GM19467 (cell line): ENCODE results near the gene GLI1.
"Not testable (repeated sequence)": the region's sequence is repeated elsewhere in the genome, so short reads cannot be mapped to it uniquely, and the experiment has no call there.

Experiments used
- ATAC-seq: cut with Tn5 transposase; IDR thresholded peaks from one replicate; pipeline ENCODE4 v1.9.1; 2021; ENCODE audit warnings: mild to moderate bottlenecking, moderate library complexity; ENCODE audit not compliant: unreplicated experiment

The GLI1 gene

GRCh38 chr12:57475271-57476161 lies 15.9 kb downstream of the GLI1 start:
- ATAC-seq = no peak

DNA sequence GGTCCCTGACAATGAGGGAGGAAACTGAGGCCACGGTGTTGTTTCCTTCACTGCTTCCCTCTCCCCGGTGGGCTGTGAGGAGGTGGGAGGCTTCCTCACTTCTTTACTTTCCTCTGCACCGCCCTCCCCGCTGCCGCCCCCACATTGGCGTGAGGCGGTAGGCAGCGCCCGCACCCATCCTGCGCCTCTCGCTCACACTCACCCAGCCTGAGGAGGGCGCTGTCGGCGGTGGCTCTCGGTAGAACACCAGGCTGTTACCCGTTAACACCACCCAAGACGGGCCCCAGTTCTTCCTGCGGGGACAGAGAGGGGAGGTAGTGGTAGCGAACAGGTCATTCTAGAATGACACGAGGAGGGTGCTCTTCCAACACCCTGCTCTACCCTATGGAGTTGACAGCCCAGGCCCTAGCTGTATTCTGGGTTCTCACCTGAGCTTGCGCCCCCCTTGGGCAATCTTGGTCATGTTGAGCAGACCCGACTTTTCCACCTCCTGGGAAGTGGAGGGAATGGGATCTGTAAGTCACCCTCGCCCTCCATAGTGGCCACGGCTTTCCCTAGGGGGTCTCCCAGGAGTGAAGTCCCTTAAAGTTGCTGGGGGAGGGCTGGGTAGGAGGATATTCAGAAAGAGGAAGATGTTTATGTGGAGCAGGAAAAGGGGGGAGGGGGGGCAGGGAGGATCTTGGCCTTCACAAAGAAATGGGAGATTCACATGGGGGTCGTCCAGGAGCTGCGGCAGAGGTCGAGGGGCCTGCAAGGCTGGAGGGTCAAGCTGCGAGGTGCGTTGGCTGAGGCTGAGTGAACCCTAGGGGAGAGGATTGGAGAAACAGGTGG lies 16.8 kb downstream of the GLI1 start:
- ATAC-seq = no peak

DNA sequence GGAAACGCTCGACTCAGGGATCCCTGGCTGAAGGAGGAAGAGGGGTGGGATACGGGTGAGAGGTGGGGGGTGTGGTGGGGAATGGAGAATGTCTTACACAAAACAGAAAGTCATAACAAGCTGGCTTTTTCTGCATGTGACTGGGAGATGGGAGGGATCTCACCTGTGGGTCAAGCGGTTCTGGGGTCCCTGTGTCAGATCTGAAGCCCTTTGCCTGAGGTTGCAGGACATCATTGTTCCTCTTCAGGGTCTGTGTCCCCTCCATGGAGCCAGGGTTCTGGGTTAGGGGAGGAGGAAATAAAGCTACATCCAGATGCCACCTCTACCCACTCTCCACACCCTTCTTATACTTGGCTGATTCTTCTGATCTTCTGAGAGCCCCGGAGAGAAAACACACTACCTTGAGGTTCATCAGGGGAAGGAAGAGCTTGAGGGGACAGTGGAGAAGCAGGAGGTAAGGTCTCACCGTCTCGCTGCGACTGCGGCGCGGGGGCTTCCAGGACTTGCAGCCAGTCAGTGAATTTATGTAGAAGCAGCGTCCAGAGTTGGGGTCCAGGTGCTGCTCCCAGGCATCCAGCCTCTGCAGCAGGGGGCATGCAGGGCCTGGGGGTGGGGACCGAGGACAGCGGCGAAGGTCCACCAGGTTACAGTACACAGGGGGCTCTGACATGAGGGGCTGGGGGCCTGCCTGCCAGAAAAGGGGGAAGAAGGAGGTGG lies 17.6 kb downstream of the GLI1 start:
- ATAC-seq = no peak

DNA sequence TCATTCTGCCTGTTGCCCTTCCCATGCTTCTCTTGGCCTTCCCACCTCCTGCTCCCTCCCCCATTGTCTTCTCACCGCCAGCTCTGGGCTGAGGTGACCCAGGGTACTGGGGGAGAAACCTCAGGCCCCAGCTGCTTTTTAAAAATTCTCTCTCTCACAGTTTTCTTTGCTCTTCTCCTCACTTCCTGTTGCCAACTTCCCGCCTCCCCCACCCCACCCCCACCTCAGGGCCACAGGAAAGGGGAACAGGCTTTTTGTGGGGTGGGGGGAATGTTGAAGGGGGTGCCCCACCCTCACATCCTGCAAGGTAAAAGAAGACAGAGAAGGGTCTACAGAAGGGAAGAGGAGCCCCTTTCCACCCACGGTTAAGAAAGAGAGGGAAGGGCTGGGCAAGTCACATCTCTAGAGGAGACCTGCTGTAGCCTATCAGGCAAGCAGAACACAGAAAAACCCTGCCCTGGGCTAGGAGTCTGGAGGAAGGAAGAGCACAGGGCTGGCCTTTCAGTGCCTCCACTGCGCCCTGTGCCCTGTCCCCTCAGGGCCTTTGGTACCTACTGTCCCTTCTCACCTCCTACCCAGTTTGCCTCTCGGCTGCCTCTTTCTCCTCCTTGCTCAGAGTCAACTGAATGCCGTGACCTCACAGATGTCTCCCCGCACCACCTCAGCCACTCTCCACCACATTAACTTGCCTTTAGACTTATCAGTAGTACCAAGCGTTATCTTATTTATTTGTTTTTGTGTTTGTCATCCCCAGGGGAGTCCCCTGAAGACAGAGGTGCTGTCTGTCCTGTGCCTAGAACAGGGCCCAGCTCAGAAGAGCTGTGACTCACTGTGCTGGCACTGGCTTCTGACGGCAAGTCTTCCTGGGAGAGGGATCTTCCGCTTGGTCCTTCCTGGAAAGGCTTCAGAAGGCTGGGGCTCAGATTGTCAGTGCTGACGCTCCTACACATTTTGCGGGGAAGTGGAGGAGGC lies 18.4 kb downstream of the GLI1 start:
- ATAC-seq = peak; percentile 33

DNA sequence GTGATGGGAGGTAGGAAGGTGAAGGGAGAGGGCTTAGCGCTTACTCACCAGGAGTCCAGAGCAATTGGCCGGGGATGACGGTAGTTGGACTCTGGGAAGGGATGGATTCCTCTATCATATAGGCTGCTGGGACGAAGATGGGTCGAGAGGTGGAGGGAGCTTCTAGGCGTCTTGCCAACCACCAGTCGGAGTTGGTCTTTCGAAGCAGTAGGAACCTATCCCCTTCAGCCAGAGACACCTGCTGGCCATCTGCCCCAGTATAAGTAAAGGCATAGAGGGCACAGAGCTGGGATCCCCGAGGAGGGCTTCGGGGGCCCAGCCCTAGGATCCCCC lies 19.4 kb downstream of the GLI1 start:
- no peak for ATAC-seq

DNA sequence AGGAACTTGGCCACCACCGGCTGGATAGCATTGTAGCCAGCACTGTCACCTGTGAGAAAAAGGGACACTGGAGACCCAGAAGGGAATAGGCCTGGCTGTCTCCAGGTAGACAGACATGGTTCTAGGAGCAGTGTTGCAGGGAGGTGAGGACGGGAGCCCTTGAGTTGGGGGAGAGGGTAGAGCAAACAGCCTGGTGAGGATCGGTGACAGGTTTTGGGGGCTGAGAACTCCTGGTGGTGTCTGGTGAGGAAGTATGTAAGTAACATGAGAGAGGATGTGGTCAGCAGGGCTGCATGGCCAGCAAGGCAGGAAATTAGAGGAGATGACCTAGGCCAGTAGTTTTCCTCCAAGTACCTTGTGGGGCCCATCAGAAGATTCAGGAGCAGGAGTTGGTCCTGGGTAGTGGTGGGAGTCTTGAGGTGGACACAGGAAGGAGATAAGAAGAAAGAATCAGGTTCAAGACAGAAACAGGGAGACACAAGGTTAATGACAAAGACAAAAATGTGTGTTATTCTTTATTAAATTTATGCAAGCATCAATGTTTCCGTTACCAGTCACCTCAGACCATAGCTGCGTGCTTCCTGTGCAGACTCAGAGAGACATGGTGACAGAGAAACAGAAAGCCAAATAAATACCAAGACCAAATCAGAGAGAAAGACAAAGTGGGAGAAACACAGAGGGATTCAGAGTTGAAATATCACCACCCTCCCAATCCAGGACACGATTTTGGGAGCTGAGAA lies 20.0 kb downstream of the GLI1 start, which contains the start of gene ARHGAP9:
Gene ARHGAP9, minus strand, starts transcription at position 491 of the 740 bp plus-strand sequence. Its CDS starts 460 bp downstream, at position 31.
- no peak for ATAC-seq

- no peak for ATAC-seq
These were observed 22.1 kb downstream of the GLI1 start for GRCh38 chr12:57481671-57482070.

- no peak for ATAC-seq
These were observed 23.9 kb downstream of the GLI1 start for GRCh38 chr12:57483466-57483865.

DNA sequence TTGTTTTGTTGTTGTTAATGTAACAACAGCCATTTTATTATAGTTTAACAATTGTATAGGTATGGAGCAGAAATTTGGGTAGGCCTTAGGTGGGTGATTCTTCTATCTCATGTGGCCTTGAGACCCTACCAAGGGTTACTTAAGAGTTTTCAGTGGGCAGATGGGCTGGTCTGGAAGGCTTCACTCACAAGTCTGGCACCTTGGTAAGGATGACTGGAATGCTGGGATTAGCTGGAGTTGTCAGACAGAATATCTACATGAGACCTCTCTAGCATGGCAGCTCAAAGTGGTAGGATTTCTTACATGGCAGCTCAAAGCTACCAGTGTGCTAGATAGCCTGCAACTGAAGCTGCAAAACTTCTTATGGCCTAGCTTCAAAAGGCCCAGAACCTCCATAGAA lies 26.1 kb downstream of the GLI1 start:
- ATAC-seq = no peak

DNA sequence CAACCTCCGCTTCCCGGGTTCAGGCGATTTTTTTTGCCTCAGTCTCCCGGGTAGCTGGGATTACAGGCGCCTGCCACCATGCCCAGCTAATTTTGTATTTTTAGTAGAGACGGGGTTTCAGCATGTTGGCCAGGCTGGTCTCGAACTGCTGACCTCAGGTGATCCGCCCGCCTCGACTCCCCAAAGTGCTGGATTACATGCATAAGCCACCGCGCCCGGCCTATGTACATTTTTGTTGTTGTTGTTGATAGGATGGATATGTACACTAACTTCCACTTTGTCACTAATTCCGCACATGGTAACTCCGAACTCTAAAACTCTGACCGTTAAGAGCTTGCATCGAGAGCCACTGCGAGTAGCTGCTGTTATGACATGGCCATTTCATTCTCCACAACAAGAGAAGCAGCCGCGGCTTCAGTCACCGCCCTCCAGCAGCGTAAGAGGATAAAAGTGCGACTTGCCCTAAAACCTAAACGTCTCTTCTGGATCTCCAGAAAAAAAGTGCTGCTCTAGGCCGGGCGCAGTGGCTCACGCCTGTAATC lies 27.5 kb downstream of the GLI1 start:
- no peak for ATAC-seq

DNA sequence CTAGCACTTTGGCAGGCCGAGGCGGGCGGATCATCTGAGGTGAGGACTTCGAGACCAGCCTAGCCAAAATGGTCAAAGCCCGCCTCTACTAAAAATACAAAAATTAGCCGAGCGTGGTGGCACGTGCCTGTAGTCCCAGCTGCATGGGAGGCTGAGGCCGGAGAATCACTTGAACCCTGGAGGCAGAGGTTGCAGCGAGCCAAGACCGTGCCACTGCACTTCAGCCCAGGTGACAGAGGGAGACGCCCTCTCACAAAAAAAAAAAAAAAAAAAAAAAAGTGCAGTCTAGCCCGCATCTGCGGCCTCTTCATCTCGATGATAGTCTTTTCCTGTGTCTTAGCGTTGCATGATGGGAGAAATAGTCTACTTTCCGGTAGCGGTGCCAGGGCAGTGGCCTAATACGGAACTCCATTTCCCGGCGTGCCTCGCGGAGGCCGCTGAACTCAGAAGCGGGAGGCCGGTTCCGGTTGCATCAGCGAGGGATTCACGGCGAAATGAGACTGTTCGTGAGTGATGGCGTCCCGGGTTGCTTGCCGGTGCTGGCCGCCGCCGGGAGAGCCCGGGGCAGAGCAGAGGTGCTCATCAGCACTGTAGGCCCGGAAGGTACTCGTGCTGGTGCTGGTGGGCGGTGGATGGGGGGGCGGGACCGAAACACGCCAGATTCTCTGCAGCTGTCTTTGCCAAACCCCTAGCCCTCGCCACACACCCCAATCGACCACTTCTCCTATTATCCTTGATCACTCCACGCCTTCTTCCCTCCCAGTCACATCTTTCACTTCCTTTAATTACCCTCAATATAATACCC lies 28.2 kb downstream of the GLI1 start, which contains the start of gene MARS1:
Gene MARS1, plus strand, starts transcription at position 472 of the 805 bp plus-strand sequence. Its CDS starts 23 bp downstream, at position 495.
- peak; percentile 99 for ATAC-seq

GRCh38 chr12:57488402-57489156 lies 29.0 kb downstream of the GLI1 start:
- ATAC-seq = no peak

GRCh38 chr12:57489157-57489641 lies 29.6 kb downstream of the GLI1 start:
- no peak for ATAC-seq

GRCh38 chr12:57490126-57490525 lies 30.5 kb downstream of the GLI1 start:
- no peak for ATAC-seq

GRCh38 chr12:57491393-57492280 lies 32.1 kb downstream of the GLI1 start:
- no peak for ATAC-seq

GRCh38 chr12:57495051-57495701 lies 35.6 kb downstream of the GLI1 start:
- not testable (repeated sequence) for ATAC-seq
